Activated naive CD8-positive, alpha-beta T cell (primary cell): ENCODE measurements around the gene LIN52.
A peak's percentile ranks its signal among the peaks of the same experiment; 100 is the strongest.
"Not testable (repeated sequence)": the region's sequence is repeated elsewhere in the genome, so short reads cannot be mapped to it uniquely, and the experiment has no call there.

Experiments
- H3K27ac Mint-ChIP-seq: one replicate; pipeline ENCODE4 v1.8.0; 2021; ENCODE audit warnings: mixed read lengths
- H3K27me3 Mint-ChIP-seq: one replicate; pipeline ENCODE4 v1.8.0; 2021; ENCODE audit warnings: mixed read lengths
- H3K36me3 Mint-ChIP-seq: one replicate; pipeline ENCODE4 v1.8.0; 2021; ENCODE audit warnings: mixed read lengths
- H3K4me1 Mint-ChIP-seq: one replicate; pipeline ENCODE4 v1.8.0; 2021; ENCODE audit warnings: low read depth, mixed read lengths
- H3K4me3 Mint-ChIP-seq: one replicate; pipeline ENCODE4 v1.8.0; 2021; ENCODE audit warnings: mild to moderate bottlenecking, mixed read lengths
- H3K9me3 Mint-ChIP-seq: one replicate; pipeline ENCODE4 v1.8.0; 2021; ENCODE audit warnings: low read depth, mixed read lengths

Gene LIN52

DNA sequence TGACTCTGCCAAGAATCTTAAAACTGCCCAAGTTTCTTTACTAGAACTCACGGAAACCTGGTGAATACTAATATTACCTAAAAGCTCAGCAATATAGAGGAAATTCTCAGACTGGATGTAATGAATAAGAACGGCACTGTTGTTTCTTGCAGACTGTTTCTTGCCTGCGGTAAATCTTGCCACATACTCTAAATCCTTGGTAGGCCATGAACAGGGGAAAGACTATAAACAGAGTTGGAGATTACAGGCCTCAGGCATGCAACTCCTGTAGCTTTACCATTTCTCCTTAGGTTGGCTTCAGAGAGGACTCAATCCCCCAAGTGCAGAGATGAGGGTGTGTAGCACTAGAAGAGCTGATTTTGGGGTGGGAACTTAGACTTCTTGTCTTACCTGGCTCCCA is 1.6 kb upstream of the LIN52 start:
- Mint-ChIP-seq H3K36me3 (no peaks in the 10 kb centered on the region), H3K27me3 (no peaks in the 10 kb centered on the region), H3K9me3 (no peaks in the 10 kb centered on the region), H3K4me3 (peak overlapping the region; percentile 100), H3K27ac (no peak overlapping the region), H3K4me1 (peaks cover 28% of the 10 kb centered on the region)

DNA sequence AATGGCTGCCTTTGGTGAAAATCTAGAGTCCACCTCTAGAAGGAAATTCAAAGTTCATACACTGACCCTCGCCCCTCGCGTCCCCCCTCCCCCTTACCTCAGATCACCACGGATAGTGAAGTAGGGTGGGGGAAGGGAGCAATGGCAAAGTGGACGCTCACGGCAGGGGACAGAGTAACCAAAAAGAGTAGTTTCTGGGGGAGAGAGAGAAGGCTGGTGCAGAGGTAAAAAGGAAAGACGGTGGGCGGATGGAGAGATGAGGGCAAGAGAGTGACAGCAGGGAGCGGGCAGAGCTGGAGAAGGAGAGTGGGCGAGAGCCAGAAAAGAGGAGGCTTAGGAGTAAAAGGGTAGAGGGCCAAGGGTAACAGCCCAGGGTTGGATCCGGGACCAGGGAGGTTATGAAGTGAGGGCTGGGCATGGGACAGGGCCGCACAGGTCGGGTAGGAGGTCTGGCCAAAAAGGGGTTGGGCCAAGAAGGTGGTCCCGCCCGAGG is 926 bp upstream of the LIN52 start:
- Mint-ChIP-seq H3K27me3 (no peaks in the 10 kb centered on the region), H3K4me3 (peak overlapping the region; percentile 100), H3K4me1 (peaks cover 30% of the 10 kb centered on the region), H3K27ac (peak overlapping the region; percentile 99), H3K36me3 (no peaks in the 10 kb centered on the region), H3K9me3 (no peaks in the 10 kb centered on the region)

GRCh38 chr14:74085047-74085637 is 386 bp downstream of the LIN52 start:
- peak overlapping the region; percentile 99 for H3K27ac Mint-ChIP-seq
- peak overlapping the region; percentile 100 for H3K4me3 Mint-ChIP-seq
- no peaks in the 10 kb centered on the region for H3K27me3 Mint-ChIP-seq
- peaks cover 33% of the 10 kb centered on the region for H3K4me1 Mint-ChIP-seq
- H3K9me3 Mint-ChIP-seq: no peaks in the 10 kb centered on the region
- H3K36me3 Mint-ChIP-seq: no peaks in the 10 kb centered on the region

GRCh38 chr14:74085828-74086227 is 1.1 kb downstream of the LIN52 start:
- H3K36me3 Mint-ChIP-seq: peaks cover 2% of the 10 kb centered on the region
- peak overlapping the region; percentile 100 for H3K4me3 Mint-ChIP-seq
- H3K27me3 Mint-ChIP-seq: no peaks in the 10 kb centered on the region

GRCh38 chr14:74089251-74090020 is 4.7 kb downstream of the LIN52 start:
- no peak overlapping the region for H3K27ac Mint-ChIP-seq
- no peaks in the 10 kb centered on the region for H3K27me3 Mint-ChIP-seq
- H3K36me3 Mint-ChIP-seq: peaks cover 5% of the 10 kb centered on the region

More at GRCh38 chr14:74085828-74086227, 1.1 kb downstream of the LIN52 start:
- H3K27ac Mint-ChIP-seq: peak overlapping the region; percentile 99
- peaks cover 35% of the 10 kb centered on the region for H3K4me1 Mint-ChIP-seq
- H3K9me3 Mint-ChIP-seq: no peaks in the 10 kb centered on the region

DNA sequence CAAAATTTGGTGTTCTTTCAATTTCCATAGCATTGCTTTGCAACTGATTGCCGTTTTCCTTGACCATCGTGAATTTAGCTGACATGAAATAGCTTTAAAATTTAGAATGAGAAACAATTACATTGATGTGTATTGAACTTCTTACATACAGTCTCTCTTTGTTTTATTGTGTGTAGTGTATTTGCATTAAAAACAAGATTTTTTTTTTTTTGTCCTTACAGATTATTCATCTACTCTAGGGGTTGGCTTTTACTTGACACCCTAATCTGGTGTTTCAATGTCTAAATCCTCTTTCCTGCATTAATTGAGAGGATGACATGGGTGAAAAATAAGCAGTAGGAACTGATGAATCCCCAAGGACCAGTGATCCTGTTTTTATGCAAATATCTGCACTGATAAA is 20.6 kb downstream of the LIN52 start:
- no peaks in the 10 kb centered on the region for H3K27me3 Mint-ChIP-seq
- H3K36me3 Mint-ChIP-seq: peaks cover 11% of the 10 kb centered on the region
- H3K9me3 Mint-ChIP-seq: no peaks in the 10 kb centered on the region
- no peaks in the 10 kb centered on the region for H3K4me1 Mint-ChIP-seq
- H3K4me3 Mint-ChIP-seq: no peak overlapping the region
- H3K27ac Mint-ChIP-seq: no peak overlapping the region

More at GRCh38 chr14:74089251-74090020, 4.7 kb downstream of the LIN52 start:
- H3K4me3 Mint-ChIP-seq: no peak overlapping the region
- H3K4me1 Mint-ChIP-seq: peaks cover 23% of the 10 kb centered on the region
- no peaks in the 10 kb centered on the region for H3K9me3 Mint-ChIP-seq

GRCh38 chr14:74109369-74109768 is 24.6 kb downstream of the LIN52 start:
- no peak overlapping the region for H3K4me3 Mint-ChIP-seq
- H3K27me3 Mint-ChIP-seq: no peaks in the 10 kb centered on the region
- no peaks in the 10 kb centered on the region for H3K4me1 Mint-ChIP-seq
- peaks cover 10% of the 10 kb centered on the region for H3K36me3 Mint-ChIP-seq
- no peak overlapping the region for H3K27ac Mint-ChIP-seq
- no peaks in the 10 kb centered on the region for H3K9me3 Mint-ChIP-seq

DNA sequence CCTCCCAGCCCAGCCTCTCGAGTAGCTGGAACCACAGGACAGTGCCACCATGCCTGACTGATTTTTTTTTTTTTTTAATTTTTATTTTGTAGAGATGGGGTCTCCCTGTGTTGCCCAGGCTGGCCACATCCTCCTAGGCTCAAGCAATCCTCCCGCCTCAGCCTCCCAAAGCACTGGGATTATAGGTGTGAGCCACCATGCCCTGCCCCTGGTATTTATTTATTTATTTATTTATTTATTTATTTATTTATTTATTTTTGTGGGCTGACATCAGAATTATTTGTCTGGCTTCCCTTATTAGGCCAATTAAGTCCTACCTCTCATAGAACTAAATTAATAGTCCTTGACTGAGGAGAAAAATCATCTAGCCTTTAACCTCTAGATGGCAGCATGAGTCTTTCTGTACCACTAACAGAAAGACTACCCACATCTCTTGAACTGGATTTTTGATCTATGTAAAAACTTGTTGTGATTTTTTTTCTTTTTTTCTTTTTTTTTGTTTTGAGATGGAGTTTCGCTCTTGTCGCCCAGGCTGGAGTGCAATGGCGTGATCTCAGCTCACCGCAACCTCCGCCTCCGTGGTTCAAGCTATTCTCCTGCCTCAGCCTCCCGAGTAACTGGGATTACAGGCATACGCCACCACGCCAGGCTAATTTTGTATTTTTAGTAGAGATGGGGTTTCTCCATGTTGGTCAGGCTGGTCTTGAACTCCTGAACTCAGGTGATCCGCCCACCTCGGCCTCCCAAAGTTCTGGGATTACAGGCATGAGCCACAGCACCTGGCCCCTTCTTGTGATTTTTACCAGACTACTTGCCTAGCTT is 26.9 kb downstream of the LIN52 start:
- H3K27ac Mint-ChIP-seq, H3K4me3 Mint-ChIP-seq, H3K27me3 Mint-ChIP-seq, H3K9me3 Mint-ChIP-seq, H3K4me1 Mint-ChIP-seq, H3K36me3 Mint-ChIP-seq: not testable (repeated sequence)

- H3K36me3 Mint-ChIP-seq: peaks cover 16% of the 10 kb centered on the region
- not testable (repeated sequence) for H3K27me3 Mint-ChIP-seq, H3K27ac Mint-ChIP-seq, H3K4me3 Mint-ChIP-seq, H3K4me1 Mint-ChIP-seq, H3K9me3 Mint-ChIP-seq
Observed at GRCh38 chr14:74125487-74125886, 40.7 kb downstream of the LIN52 start.

DNA sequence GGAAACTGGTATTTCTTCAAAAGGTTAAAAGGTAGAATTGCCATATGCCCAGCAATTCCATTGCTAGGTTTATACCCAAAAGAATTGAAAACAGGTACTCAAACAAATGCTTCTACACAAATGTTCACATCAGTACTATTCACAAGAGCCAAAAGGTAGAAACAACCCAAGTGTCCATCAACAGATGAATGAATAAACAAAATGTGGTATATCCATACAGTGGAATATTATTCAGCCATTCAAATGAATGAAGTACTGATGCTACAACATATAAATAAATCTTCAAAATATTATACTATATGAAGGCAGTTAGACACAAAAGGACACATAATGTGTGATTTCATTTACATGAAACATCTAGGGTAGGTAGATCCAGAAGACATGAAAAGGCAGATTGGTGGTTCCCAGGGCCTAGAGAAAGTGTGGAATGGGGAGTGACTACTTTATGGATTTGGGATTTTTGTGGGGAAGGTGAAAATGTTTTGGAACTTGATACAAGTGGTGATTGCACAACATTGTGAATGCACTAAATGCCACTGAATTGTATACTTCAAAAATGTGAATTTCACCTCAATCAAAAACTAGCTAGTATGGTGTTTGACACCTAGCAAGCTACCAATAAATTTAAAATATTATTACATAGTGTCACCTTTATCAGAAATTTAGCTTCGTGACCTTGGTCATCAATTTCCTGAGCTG is 41.7 kb downstream of the LIN52 start:
- no peaks in the 10 kb centered on the region for H3K27me3 Mint-ChIP-seq
- no peaks in the 10 kb centered on the region for H3K9me3 Mint-ChIP-seq
- H3K27ac Mint-ChIP-seq: no peak overlapping the region
- no peak overlapping the region for H3K4me3 Mint-ChIP-seq
- no peaks in the 10 kb centered on the region for H3K4me1 Mint-ChIP-seq
- H3K36me3 Mint-ChIP-seq: peaks cover 9% of the 10 kb centered on the region

DNA sequence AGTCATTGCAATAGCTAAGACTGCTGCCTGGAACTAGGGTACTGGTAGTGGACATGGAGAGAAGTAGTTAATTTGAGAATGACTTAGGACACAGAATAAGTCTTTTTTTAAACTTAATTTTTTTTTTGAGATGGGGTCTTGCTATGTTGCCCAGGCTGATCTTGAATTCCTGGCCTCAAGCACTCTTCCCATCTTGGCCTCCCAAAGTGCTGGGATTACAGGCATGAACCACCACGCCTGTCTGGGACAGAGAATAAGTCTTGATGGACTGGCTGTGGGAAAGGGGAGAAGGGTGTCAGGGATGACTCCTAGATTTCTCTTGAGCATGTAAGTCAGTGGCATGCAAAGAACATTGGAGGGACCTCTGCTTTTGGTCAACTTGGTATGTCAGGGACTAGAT is 42.9 kb downstream of the LIN52 start:
- Mint-ChIP-seq H3K36me3 (peaks cover 9% of the 10 kb centered on the region), H3K4me1 (no peaks in the 10 kb centered on the region), H3K9me3 (no peaks in the 10 kb centered on the region), H3K27me3 (no peaks in the 10 kb centered on the region), H3K4me3 (no peak overlapping the region), H3K27ac (no peak overlapping the region)

DNA sequence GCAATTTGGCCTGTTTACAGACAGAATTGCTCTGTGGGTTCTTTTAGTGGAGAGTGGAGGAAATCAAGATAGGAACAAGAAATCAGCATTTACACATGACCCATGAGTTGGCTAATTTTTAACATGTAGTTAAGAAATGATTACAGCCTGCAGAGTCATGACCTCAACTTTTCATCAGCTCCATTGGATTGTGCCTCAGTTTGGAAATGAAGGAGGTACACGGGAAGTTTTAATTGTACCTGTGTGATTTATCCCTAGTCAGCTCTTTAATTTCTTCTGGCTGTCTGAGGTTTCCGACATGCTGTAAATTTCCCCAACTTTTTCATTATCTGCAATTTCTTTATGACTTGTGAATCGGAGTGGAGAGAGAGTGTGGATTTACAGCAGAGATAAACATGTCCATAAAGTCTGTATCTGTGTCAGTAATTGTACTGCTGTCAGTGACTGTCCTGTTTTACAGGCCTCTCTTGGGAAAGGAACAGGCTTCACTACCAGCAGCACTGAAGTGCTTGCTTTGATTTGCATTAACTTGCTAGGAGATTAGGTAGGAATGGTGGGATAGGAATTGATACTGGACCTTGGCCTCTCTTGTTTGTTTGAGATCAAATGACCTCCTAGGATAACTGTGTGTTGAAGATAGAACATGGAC is 49.2 kb downstream of the LIN52 start:
- H3K27ac Mint-ChIP-seq: no peak overlapping the region
- no peaks in the 10 kb centered on the region for H3K27me3 Mint-ChIP-seq
- no peaks in the 10 kb centered on the region for H3K9me3 Mint-ChIP-seq
- H3K4me1 Mint-ChIP-seq: peaks cover 24% of the 10 kb centered on the region
- peaks cover 7% of the 10 kb centered on the region for H3K36me3 Mint-ChIP-seq
- H3K4me3 Mint-ChIP-seq: no peak overlapping the region

DNA sequence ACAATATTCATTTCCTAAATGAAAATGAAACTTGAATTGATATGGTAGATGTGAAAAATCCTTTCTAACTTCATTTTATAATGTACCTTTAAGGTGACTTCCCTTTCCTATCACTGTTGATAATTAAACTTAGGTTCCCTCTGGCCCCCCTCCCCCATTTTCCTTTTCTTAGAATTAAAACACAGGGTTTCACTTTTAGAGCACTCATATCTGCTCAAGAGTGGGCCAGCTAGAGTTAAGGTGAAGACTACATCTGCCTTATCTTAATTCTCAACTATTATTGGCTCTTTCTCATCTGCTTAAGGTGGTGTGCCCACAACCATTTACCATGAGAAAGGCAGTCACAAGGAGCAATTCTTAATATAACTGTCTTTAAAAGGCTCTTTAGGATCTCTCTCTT is 49.7 kb downstream of the LIN52 start:
- Mint-ChIP-seq H3K27ac (no peak overlapping the region), H3K4me1 (peaks cover 24% of the 10 kb centered on the region), H3K27me3 (no peaks in the 10 kb centered on the region), H3K4me3 (no peak overlapping the region), H3K9me3 (no peaks in the 10 kb centered on the region), H3K36me3 (peaks cover 7% of the 10 kb centered on the region)

DNA sequence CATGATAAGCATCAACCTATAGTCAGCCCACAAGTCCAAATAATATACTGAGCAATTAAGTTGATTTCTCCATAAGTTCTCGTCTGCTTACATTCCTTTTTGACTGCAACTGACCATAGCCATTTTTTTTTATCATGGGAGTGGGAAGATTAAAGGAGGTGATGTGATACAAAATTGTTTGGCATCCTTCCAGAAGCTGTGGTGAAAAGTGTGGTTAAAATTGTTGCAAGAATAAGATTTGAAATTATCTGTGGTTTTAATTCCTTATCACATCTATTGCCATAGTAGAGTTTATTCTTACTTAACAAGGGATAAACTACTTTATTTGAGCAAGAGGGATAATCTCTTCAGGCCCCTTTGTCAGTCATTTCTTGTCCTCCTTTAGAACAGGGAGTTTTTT is 50.7 kb downstream of the LIN52 start:
- no peaks in the 10 kb centered on the region for H3K27me3 Mint-ChIP-seq
- H3K4me1 Mint-ChIP-seq: peaks cover 24% of the 10 kb centered on the region
- peaks cover 7% of the 10 kb centered on the region for H3K36me3 Mint-ChIP-seq
- H3K27ac Mint-ChIP-seq: no peak overlapping the region
- H3K9me3 Mint-ChIP-seq: no peaks in the 10 kb centered on the region
- no peak overlapping the region for H3K4me3 Mint-ChIP-seq
